Natural killer cell (primary cell): Measurements from ENCODE around the gene EMSY. TPM values are rescaled to one million over a fixed set of nuclear protein-coding genes. Genes with fewer than 3 reads are reported as not detected.

Experiments used
- ATAC-seq, 3 donors: fragments of 150-1000 bp in 2 of 3; fragments of 200-7000 bp in 1 of 3; cut with Tn5 transposase; 1 replicate in 1 of 3; 2 replicates in 2 of 3; pipeline ENCODE4 v1.10.0; 2021; ENCODE audit warnings: mild to moderate bottlenecking in 2 of 3, moderate library complexity in 2 of 3
- DNase-seq, 2 donors: peaks; one replicate each; pipeline versions ENCODE4 v3.0.0 to v3.0.0-alpha.2; 2013 to 2021; ENCODE audit warnings: mixed read lengths in 1 of 2
- H3K27ac ChIP-seq: one replicate; pipeline ENCODE4 v1.5.1; 2013; ENCODE audit warnings: mild to moderate bottlenecking, low read length
- H3K27me3 ChIP-seq: one replicate; pipeline ENCODE4 v1.6.1; 2013; ENCODE audit warnings: low read length; ENCODE audit not compliant: control insufficient read depth, insufficient read depth
- H3K36me3 ChIP-seq: one replicate; pipeline ENCODE4 v1.6.1; 2013; ENCODE audit warnings: low read length; ENCODE audit not compliant: control insufficient read depth, insufficient read depth
- H3K4me1 ChIP-seq: one replicate; pipeline ENCODE4 v1.6.1; 2013; ENCODE audit warnings: low read length; ENCODE audit not compliant: control insufficient read depth, insufficient read depth
- H3K4me3 ChIP-seq: one replicate; pipeline ENCODE4 v1.5.1; 2013; ENCODE audit warnings: low read length
- H3K9me3 ChIP-seq: one replicate; pipeline ENCODE4 v1.6.1; 2013; ENCODE audit warnings: low read length; ENCODE audit not compliant: control insufficient read depth, insufficient read depth
- H3K27ac Mint-ChIP-seq, 2 donors: one replicate each; pipeline ENCODE4 v1.8.0; 2022; ENCODE audit warnings: mild to moderate bottlenecking in 2 of 2, mixed read lengths in 2 of 2, moderate library complexity in 1 of 2
- H3K27me3 Mint-ChIP-seq, 2 donors: one replicate each; pipeline ENCODE4 v1.8.0; 2022; ENCODE audit warnings: low read depth in 2 of 2, mixed read lengths in 2 of 2
- H3K36me3 Mint-ChIP-seq: one replicate; pipeline ENCODE4 v1.8.0; 2022; ENCODE audit warnings: mixed read lengths
- H3K4me1 Mint-ChIP-seq, 2 donors: one replicate each; pipeline ENCODE4 v1.8.0; 2022; ENCODE audit warnings: mixed read lengths in 2 of 2
- H3K4me3 Mint-ChIP-seq: one replicate; pipeline ENCODE4 v1.8.0; 2022; ENCODE audit warnings: mild to moderate bottlenecking, moderate library complexity, mixed read lengths
- H3K9me3 Mint-ChIP-seq, 2 donors: one replicate each; pipeline ENCODE4 v1.8.0; 2022; ENCODE audit warnings: mixed read lengths in 2 of 2
- CTCF ChIP-seq: fragments of 200-600 bp; IDR thresholded peaks from one replicate; pipeline ENCODE4 v1.8.0; 2022; ENCODE audit warnings: antibody characterized with exemption
- WGBS: methylation state at CpG from one replicate; pipeline ENCODE4 v1.1.7; 2013; ENCODE audit warnings: missing lambda C conversion rate; ENCODE audit not compliant: insufficient coverage; 5-methylcytosine and 5-hydroxymethylcytosine counted together
- intact Hi-C: fragments of 100-400 bp; cut with micrococcal nuclease; formaldehyde crosslinking; loops from one replicate; pipeline ENCODE4 v1.14.2; 2022
- total RNA-seq, 4 donors: library from RNA; stranded (reverse); fragments of 120-200 nt in 1 of 4; gene quantifications; one replicate each; pipeline versions ENCODE4 v1.2.3 to v1.2.4, GENCODE V29; 2013 to 2022

Gene EMSY
- total RNA-seq, 3 donors from 2014 or later (not counting 1 experiment from before 2014, with no cell fraction given), result 36.0 to 43.8 (median 39.4) TPM

GRCh38 chr11:76510060-76511047 lies 65.5 kb downstream of the EMSY start:
- H3K27me3 ChIP-seq, result no peaks in the 10 kb centered on the region
- peak in 1 of 3 donors; percentile 32 for ATAC-seq
- H3K4me1 ChIP-seq, result no peaks in the 10 kb centered on the region
- intact Hi-C loops, result loop anchor here (10.0 kb wide), 1 partner anchor 126 kb away; the partner anchor contains the start of genes GVQW3 and THAP12
- H3K36me3 ChIP-seq, result peaks cover 3% of the 10 kb centered on the region
- WGBS, result 89% methylated on average over 5 of the region's 5 CpGs
- H3K4me3 Mint-ChIP-seq, result no peak overlapping the region
- H3K27ac ChIP-seq, result no peak overlapping the region
- no peaks in the 10 kb centered on the region for H3K9me3 Mint-ChIP-seq
- H3K36me3 Mint-ChIP-seq, result no peaks in the 10 kb centered on the region
- H3K4me3 ChIP-seq, result no peak overlapping the region
- TF ChIP-seq CTCF, result no peak
- H3K27me3 Mint-ChIP-seq, result no peaks in the 10 kb centered on the region
- DNase-seq, result no peak
- peaks cover 17 to 21% of the 10 kb centered on the region in 2 donors for H3K4me1 Mint-ChIP-seq
- H3K9me3 ChIP-seq, result no peaks in the 10 kb centered on the region
- H3K27ac Mint-ChIP-seq, result no peak overlapping the region

- Histone ChIP-seq H3K36me3 (peaks cover 6% of the 10 kb centered on the region), H3K4me1 (no peaks in the 10 kb centered on the region), H3K9me3 (no peaks in the 10 kb centered on the region), H3K27me3 (no peaks in the 10 kb centered on the region), H3K4me3 (no peak overlapping the region), H3K27ac (no peak overlapping the region)
- H3K27ac Mint-ChIP-seq, result peak overlapping the region in 1 of 2 donors; percentile 34
- no peaks in the 10 kb centered on the region for H3K9me3 Mint-ChIP-seq
- no peak overlapping the region for H3K4me3 Mint-ChIP-seq
- H3K36me3 Mint-ChIP-seq, result no peaks in the 10 kb centered on the region
- ATAC-seq, result peak; percentile 39 to 71 (median 64)
- no peaks in the 10 kb centered on the region for H3K27me3 Mint-ChIP-seq
- peak in 1 of 2 donors; percentile 38 for DNase-seq
- H3K4me1 Mint-ChIP-seq, result peaks cover 0 to 5% of the 10 kb centered on the region in 2 donors
- intact Hi-C loops, result loop anchor here (1.0 to 10.0 kb wide), 2 partner anchors 128 to 306 kb away; partner anchors contain the start of genes GVQW3 and THAP12
- WGBS, result no CpG with 5 or more reads among the region's 1 CpG
- peak; percentile 49 for TF ChIP-seq CTCF
Observed at GRCh38 chr11:76512851-76513653, 68.2 kb downstream of the EMSY start.

- Mint-ChIP-seq H3K4me3 (no peak overlapping the region), H3K4me1 (peaks cover 0 to 5% of the 10 kb centered on the region in 2 donors), H3K36me3 (no peaks in the 10 kb centered on the region), H3K27me3 (no peaks in the 10 kb centered on the region), H3K9me3 (no peaks in the 10 kb centered on the region), H3K27ac (peak overlapping the region in 1 of 2 donors; percentile 34)
- no peaks in the 10 kb centered on the region for H3K27me3 ChIP-seq
- no peak overlapping the region for H3K4me3 ChIP-seq
- H3K36me3 ChIP-seq, result peaks cover 6% of the 10 kb centered on the region
- no peaks in the 10 kb centered on the region for H3K9me3 ChIP-seq
- TF ChIP-seq CTCF, result no peak
- no peaks in the 10 kb centered on the region for H3K4me1 ChIP-seq
- DNase-seq (no peak), ATAC-seq (no peak)
- intact Hi-C loops, result loop anchor here (1.0 to 10.0 kb wide), 2 partner anchors 129 to 306 kb away; partner anchors contain the start of genes GVQW3 and THAP12
- H3K27ac ChIP-seq, result no peak overlapping the region
- 100% methylated on average over 1 of the region's 3 CpGs for WGBS
Observed at GRCh38 chr11:76513654-76514034, 68.8 kb downstream of the EMSY start.
